NCI-H1417 treated with DMSO at 0.1 percent for 48 hours (cell line): ENCODE measurements around the gene SETD1B.

ENCODE experiments used
- DNase-seq: peaks from one replicate; lab custom pipeline; 2025; lab: John Stamatoyannopoulos, UW

SETD1B gene

DNA sequence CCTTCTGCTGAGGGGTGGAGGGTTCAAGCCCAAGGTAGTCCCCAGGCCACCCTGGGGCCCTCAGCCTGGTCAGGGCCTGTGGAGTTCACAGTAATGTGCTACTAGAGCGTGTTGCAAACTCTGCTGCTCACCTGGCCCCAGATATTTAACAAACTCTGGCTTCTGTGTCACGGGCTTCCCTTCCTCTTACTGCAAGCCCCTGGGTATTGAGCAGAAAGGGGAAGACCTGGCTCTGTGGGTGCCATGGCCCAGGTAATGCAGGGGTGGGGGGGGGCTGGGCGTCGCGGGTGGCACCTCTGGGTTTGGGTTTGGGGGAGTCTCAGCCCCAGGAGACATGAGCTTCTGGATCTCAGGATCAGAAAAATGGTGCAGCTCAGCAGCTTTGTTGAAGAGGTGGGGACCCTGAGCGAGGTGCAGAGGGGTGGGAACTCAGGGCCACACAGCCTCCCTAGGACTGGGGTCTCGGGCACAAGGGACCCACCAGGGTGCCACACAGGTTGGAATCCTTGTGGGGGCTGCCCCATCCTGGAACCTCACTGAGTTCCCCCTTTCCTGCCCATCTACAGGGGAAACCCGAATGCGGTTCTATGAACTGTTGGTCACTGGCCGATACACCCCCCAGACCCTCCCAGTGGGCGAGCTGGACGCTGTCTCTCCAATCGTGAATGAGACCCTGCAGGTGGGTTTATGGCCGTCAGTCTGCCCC is 4.0 kb downstream of the SETD1B start:
- no peak for DNase-seq

GRCh38 chr12:121808623-121809022 is 4.8 kb downstream of the SETD1B start:
- DNase-seq, result no peak

- no peak for DNase-seq
These were observed 5.9 kb downstream of the SETD1B start for GRCh38 chr12:121809712-121810116.

- DNase-seq, result no peak
These were observed 6.5 kb downstream of the SETD1B start for GRCh38 chr12:121810234-121810817.

GRCh38 chr12:121810833-121811433 is 7.1 kb downstream of the SETD1B start:
- DNase-seq, result no peak

DNA sequence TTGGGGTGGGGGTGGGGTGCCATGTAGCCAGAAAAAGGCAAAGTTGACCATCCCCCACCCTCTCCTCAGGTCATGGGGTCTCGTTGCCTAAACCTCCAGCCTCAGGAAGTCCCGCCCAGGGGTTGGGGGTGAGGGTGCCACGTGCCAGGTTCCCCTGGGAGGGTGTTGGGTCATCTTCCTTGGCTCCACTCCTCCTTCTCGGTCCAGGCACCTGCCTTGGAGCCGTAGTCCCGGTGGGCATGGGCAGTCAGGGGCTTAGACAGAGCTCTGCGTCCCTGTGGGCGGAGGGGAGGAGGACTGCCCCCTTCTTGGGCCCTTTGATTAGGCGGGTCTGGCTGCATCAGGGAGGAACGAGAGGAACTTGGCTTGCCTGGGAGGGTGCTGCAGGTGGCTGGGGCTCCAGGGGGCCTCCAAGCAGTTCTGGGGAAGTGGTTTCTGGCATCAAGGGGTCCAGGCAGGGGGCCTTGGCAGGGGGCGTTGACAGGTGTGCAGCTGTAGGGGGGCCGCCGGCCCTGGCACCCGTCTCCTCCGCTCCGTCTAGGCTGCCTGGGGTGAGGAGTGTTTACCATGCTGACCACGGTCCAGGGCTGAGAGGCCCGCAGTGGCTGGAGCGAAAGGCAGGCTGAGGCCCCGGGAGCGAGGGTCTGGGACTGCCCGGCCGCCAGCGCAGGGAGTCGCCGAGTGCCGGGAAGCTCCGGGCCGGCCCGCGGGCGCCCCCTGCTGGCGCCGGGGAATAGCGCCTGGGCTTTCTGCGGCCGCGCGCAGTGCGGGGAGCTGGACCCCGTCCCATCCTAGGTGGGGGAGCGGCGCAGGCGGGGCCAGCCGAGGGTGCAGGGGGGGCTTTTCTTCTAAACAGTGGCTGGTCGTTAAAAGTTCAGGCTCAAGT is 7.9 kb downstream of the SETD1B start:
- DNase-seq, result no peak

DNA sequence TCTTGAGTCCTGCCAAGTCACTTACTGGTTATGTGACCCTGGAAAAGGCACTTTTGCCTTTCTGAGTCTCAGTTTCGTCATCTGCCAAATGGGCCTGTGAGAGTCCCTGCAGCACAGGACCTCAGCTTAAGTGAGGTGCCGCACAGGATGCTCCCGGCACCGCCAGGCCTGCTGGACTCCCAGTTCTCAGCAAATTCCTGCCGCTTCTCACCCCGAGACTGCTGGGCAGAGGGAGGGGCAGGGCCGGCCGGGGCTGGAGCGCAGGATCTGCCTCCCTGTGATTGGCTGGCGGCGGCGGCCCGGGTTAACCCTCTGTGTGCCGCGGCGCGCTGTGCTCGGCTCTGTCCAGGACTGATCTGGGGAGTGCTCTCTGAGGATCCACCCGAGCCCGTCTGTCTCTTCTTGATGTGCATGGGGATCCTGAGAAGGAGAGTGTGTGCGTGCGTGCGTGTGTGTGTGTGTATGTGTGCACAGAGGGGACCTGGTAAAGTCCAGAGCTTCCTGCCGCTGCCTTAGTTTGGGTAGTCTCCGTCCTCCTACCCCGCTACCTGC is 8.6 kb downstream of the SETD1B start:
- DNase-seq, result no peak

GRCh38 chr12:121812921-121813896 is 9.4 kb downstream of the SETD1B start:
- DNase-seq, result no peak

GRCh38 chr12:121813951-121814350 is 10.1 kb downstream of the SETD1B start:
- no peak for DNase-seq

- DNase-seq, result no peak
These were observed 10.8 kb downstream of the SETD1B start for GRCh38 chr12:121814429-121815119.

DNA sequence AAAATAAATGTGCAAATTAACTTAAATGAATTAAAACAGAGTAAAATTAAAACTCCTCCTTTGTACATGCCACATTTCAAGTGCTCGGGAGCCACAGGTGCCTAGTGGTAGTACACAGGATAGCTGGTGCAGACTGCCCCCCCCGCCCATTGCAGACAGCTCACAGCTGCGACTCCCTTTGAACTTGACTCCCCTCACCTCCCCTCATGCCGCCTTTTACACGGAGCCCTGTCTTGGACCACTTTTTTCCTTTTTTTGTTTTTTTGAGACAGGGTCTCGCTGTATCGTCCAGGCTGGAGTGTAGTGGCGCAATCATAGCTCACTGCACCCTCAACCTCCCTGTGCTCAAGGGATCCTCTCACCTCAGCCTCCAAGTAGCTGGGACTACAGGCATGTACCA is 11.5 kb downstream of the SETD1B start:
- no peak for DNase-seq

- DNase-seq, result no peak
These were observed 13.3 kb downstream of the SETD1B start for GRCh38 chr12:121816925-121817647.

DNA sequence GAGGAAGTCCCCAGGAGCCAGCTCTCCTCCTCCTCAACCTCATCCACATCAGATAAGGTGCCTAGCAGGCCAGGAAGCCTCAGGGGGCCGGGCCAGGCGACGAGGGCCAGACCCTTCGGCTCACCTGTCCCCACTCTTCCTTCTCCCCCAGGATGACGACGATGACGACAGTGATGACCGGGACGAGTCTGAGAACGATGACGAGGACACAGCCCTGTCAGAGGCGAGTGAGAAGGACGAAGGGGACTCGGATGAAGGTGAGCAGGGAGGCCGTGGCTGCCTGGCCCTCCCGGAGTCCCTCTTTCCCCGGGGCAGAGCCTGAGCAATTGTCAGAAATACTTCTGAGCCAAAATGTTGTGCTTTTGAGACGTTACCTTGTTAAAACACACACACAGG is 13.8 kb downstream of the SETD1B start:
- no peak for DNase-seq

DNA sequence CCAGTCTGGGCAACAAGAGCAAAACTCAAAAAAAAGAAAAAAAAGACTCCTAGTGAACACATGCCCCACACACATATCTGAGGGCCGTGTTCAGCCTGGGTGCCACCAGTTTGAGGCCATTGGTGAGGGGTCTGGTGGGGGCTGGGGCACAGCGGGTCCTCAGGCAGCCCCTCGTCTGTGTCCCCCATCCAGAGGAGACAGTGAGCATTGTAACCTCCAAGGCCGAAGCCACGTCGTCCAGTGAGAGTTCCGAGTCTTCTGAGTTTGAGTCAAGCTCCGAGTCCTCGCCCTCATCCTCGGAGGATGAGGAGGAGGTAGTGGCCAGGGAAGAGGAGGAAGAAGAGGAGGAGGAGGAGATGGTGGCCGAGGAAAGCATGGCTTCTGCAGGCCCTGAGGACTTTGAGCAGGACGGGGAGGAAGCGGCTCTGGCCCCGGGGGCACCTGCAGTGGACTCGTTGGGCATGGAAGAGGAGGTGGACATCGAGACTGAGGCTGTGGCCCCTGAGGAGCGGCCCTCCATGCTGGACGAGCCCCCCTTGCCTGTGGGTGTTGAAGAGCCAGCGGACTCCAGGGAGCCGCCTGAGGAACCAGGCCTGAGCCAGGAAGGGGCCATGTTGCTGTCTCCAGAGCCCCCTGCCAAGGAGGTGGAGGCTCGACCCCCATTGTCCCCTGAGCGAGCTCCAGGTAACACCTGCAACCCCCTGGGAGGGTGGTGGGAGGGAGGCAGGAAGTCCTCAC is 15.6 kb downstream of the SETD1B start:
- DNase-seq, result no peak

DNA sequence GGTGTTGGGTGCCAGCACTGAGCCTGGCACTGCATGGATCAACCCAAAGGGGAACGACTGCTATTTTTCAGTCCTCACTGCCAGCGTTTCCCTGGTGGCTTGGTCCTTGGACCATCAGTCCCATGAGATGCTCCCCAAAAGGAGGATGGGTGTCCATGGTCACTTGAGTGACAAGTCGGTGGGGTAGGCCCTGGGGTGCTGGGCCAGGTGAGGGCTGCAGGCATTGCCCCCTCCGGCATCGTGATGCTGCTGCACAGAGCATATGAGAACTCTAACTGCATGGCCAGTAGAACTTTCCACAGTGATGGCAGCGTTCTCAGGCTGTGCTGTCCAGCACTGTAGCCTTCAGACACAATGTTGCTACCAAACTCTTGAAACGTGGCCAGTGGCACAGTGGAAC is 16.2 kb downstream of the SETD1B start:
- DNase-seq, result no peak

- no peak for DNase-seq
These were observed 18.7 kb downstream of the SETD1B start for GRCh38 chr12:121822393-121823100.

- no peak for DNase-seq
These were observed 19.4 kb downstream of the SETD1B start for GRCh38 chr12:121823101-121823726.

DNA sequence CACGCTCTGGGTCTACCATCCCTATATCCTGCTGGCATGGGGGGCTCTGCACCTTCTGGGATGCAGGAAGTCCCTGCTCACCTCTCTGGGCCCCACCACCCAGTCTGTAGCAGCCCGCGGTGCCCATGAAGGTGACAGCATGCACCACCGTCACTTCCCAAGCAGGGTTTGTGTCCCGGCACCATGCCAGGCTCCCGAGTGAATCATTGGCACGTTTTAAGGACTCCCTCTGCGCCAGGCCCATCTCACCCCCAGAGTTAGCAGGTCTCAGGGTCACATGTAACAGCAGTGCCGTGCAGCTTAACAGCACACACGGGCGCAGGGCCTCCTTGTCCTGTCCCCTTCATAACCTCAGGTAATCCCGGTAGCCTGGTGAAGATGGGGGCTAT is 19.9 kb downstream of the SETD1B start:
- no peak for DNase-seq
